GM18858 (cell line): ENCODE data around the gene ARMC3.
"Not testable (repeated sequence)": the region's sequence is repeated elsewhere in the genome, so short reads cannot be mapped to it uniquely, and the experiment has no call there.

Source experiments
- ATAC-seq: cut with Tn5 transposase; IDR thresholded peaks from one replicate; pipeline ENCODE4 v1.9.1; 2021; ENCODE audit not compliant: unreplicated experiment

Gene ARMC3

GRCh38 chr10:22929053-22929452 lies 1.2 kb downstream of the ARMC3 start:
- ATAC-seq = not testable (repeated sequence)

GRCh38 chr10:22931948-22932347 lies 4.1 kb downstream of the ARMC3 start:
- ATAC-seq = peak; percentile 72

GRCh38 chr10:22932626-22933370 lies 4.9 kb downstream of the ARMC3 start:
- no peak for ATAC-seq

- ATAC-seq = no peak
Measured at GRCh38 chr10:22934726-22935125, 6.9 kb downstream of the ARMC3 start.

GRCh38 chr10:22942437-22942836 lies 14.6 kb downstream of the ARMC3 start:
- no peak for ATAC-seq

GRCh38 chr10:22945934-22946673 lies 18.3 kb downstream of the ARMC3 start:
- ATAC-seq = no peak

- ATAC-seq = no peak
Measured at GRCh38 chr10:22954970-22955369, 27.1 kb downstream of the ARMC3 start.

GRCh38 chr10:22958338-22958737 lies 30.5 kb downstream of the ARMC3 start:
- no peak for ATAC-seq

- ATAC-seq = no peak
Measured at GRCh38 chr10:22959292-22959691, 31.4 kb downstream of the ARMC3 start.

GRCh38 chr10:22959950-22960349 lies 32.1 kb downstream of the ARMC3 start:
- ATAC-seq = no peak

GRCh38 chr10:22962817-22963216 lies 35.0 kb downstream of the ARMC3 start:
- ATAC-seq = no peak

GRCh38 chr10:22969704-22970103 lies 41.9 kb downstream of the ARMC3 start:
- ATAC-seq = no peak

- no peak for ATAC-seq
Measured at GRCh38 chr10:22976534-22976933, 48.7 kb downstream of the ARMC3 start.

- no peak for ATAC-seq
Measured at GRCh38 chr10:22977751-22978150, 49.9 kb downstream of the ARMC3 start.

- ATAC-seq = no peak
Measured at GRCh38 chr10:22978287-22978686, 50.4 kb downstream of the ARMC3 start.

GRCh38 chr10:22978918-22979317 lies 51.1 kb downstream of the ARMC3 start:
- no peak for ATAC-seq

- no peak for ATAC-seq
Measured at GRCh38 chr10:22980822-22981221, 53.0 kb downstream of the ARMC3 start.

GRCh38 chr10:22984066-22984465 lies 56.2 kb downstream of the ARMC3 start:
- no peak for ATAC-seq

GRCh38 chr10:22986771-22987542 lies 59.1 kb downstream of the ARMC3 start:
- peak; percentile 60 for ATAC-seq

GRCh38 chr10:22988581-22989360 lies 60.9 kb downstream of the ARMC3 start:
- no peak for ATAC-seq

- ATAC-seq = no peak
Measured at GRCh38 chr10:22990443-22990842, 62.6 kb downstream of the ARMC3 start.
